ENCODE data around the gene KRTAP10-1. TPM values are rescaled to one million over a fixed set of nuclear protein-coding genes. Genes with fewer than 3 reads are reported as not detected.

KRTAP10-1 gene
- polyA plus RNA-seq, 1 donor (not counting 4 experiments of a cell fraction or from before 2014, with no cell fraction given) = not detected

DNA sequence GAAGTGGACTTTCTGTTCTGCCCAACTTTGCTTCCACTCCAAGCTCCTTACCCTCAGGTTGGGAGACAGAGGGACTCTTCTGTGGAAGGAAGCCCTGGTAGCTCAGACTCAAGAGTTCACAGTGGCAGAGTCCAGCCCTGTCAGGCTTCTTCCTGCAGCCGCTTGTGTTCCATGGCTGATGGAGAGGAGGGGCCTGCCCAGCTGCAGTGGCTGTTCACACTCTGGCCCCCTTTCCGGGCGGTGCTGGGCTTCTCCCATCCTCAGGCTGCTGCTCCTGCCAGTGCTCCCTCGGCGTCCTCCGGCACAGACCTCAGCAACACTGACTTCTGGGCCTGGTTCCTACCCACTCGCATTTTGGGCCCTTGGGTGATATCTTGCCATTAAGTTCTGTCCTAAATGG is 4.0 kb downstream of the KRTAP10-1 start:
- no peak for DNase-seq (ENCODE audit: low read depth, low spot score)
- Histone ChIP-seq H2AFZ (ENCODE audit: control insufficient read depth, low read length) (no peak overlapping the region), H3K27me3 (ENCODE audit: control insufficient read depth, extremely low read depth, insufficient read depth, low read length) (no peaks in the 10 kb centered on the region), H3K4me2 (ENCODE audit: control insufficient read depth, extremely low read depth, insufficient read depth, low read depth, low read length) (no peak overlapping the region), H3K4me3 (ENCODE audit: control insufficient read depth in 2 of 3, extremely low read depth in 1 of 3, insufficient read depth in 2 of 3, low read depth in 1 of 3, low read length in 3 of 3) (no peak overlapping the region), H3K4me1 (ENCODE audit: control insufficient read depth, extremely low read depth, insufficient read depth, low read length) (no peaks in the 10 kb centered on the region), H3K79me2 (ENCODE audit: control insufficient read depth, insufficient read depth, low read length) (no peaks in the 10 kb centered on the region), H4K20me1 (ENCODE audit: control insufficient read depth, extremely low read depth, insufficient read depth, low read length) (no peaks in the 10 kb centered on the region), H3K27ac (ENCODE audit: control insufficient read depth, insufficient read depth, low read length) (no peak overlapping the region), H3K9ac (ENCODE audit: control insufficient read depth, extremely low read depth, insufficient read depth, low read length) (no peak overlapping the region), H3K36me3 (ENCODE audit: control insufficient read depth in 2 of 2, extremely low read depth in 1 of 2, insufficient read depth in 2 of 2, low read length in 2 of 2) (no peaks in the 10 kb centered on the region), H3K9me1 (ENCODE audit: control insufficient read depth, extremely low read depth, insufficient read depth, low read length) (no peaks in the 10 kb centered on the region), H3K9me3 (ENCODE audit: control insufficient read depth, low read depth, low read length) (peaks cover 3% of the 10 kb centered on the region)
- dilution Hi-C loops (cut with MboI; ENCODE audit: extremely low pct_ligation_motif_present, low sequenced_read_pairs) = no loop called here
- no peak for FAIRE-seq
- TF ChIP-seq, protein P1, sequence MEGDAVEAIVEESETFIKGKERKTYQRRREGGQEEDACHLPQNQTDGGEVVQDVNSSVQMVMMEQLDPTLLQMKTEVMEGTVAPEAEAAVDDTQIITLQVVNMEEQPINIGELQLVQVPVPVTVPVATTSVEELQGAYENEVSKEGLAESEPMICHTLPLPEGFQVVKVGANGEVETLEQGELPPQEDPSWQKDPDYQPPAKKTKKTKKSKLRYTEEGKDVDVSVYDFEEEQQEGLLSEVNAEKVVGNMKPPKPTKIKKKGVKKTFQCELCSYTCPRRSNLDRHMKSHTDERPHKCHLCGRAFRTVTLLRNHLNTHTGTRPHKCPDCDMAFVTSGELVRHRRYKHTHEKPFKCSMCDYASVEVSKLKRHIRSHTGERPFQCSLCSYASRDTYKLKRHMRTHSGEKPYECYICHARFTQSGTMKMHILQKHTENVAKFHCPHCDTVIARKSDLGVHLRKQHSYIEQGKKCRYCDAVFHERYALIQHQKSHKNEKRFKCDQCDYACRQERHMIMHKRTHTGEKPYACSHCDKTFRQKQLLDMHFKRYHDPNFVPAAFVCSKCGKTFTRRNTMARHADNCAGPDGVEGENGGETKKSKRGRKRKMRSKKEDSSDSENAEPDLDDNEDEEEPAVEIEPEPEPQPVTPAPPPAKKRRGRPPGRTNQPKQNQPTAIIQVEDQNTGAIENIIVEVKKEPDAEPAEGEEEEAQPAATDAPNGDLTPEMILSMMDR (optimal IDR thresholded peaks at IDR 0.05 in 1 of 3, IDR thresholded peaks at IDR 0.05 in 1 of 3, conservative IDR thresholded peaks at IDR 0.05 in 1 of 3; ENCODE audit: extremely low read depth in 1 of 3, insufficient read depth in 2 of 3, low read length in 3 of 3) = no peak
- no peak for TF ChIP-seq EZH2 (IDR thresholded peaks at IDR 0.05; ENCODE audit: low read length)

DNA sequence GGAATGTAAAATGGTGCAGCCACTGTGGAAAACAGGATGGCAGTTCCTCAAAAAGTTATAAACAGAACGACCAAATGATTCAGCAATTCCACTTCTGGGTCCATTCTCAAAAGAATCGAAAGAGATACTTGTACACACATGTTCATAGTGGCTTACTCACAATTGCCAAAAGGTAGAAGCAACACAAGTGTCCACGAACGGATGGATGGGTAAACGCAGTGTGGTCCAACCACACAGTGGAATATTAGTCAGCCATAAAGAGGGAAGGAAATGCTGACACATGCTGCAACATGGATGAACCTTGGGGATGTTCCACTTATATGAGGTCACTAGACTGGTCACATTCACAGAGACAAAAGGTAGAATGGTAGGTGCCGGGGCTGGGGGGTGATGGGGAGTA is 5.3 kb downstream of the KRTAP10-1 start:
- Histone ChIP-seq H3K4me2 (ENCODE audit: control insufficient read depth, extremely low read depth, insufficient read depth, low read depth, low read length) (no peak overlapping the region), H3K9me3 (ENCODE audit: control insufficient read depth, low read depth, low read length) (peaks cover 4% of the 10 kb centered on the region), H3K27me3 (ENCODE audit: control insufficient read depth, extremely low read depth, insufficient read depth, low read length) (no peaks in the 10 kb centered on the region), H3K4me3 (ENCODE audit: control insufficient read depth in 2 of 3, extremely low read depth in 1 of 3, insufficient read depth in 2 of 3, low read depth in 1 of 3, low read length in 3 of 3) (no peak overlapping the region), H3K9me1 (ENCODE audit: control insufficient read depth, extremely low read depth, insufficient read depth, low read length) (no peaks in the 10 kb centered on the region), H3K79me2 (ENCODE audit: control insufficient read depth, insufficient read depth, low read length) (no peaks in the 10 kb centered on the region), H3K9ac (ENCODE audit: control insufficient read depth, extremely low read depth, insufficient read depth, low read length) (no peak overlapping the region), H3K36me3 (ENCODE audit: control insufficient read depth in 2 of 2, extremely low read depth in 1 of 2, insufficient read depth in 2 of 2, low read length in 2 of 2) (no peaks in the 10 kb centered on the region), H3K4me1 (ENCODE audit: control insufficient read depth, extremely low read depth, insufficient read depth, low read length) (no peaks in the 10 kb centered on the region), H3K27ac (ENCODE audit: control insufficient read depth, insufficient read depth, low read length) (no peak overlapping the region), H4K20me1 (ENCODE audit: control insufficient read depth, extremely low read depth, insufficient read depth, low read length) (no peaks in the 10 kb centered on the region), H2AFZ (ENCODE audit: control insufficient read depth, low read length) (no peak overlapping the region)
- DNase-seq (ENCODE audit: low read depth, low spot score) (no peak), FAIRE-seq (no peak)
- dilution Hi-C loops (cut with MboI; ENCODE audit: extremely low pct_ligation_motif_present, low sequenced_read_pairs) = no loop called here
- TF ChIP-seq, protein P1 (optimal IDR thresholded peaks at IDR 0.05 in 1 of 3, IDR thresholded peaks at IDR 0.05 in 1 of 3, conservative IDR thresholded peaks at IDR 0.05 in 1 of 3; ENCODE audit: extremely low read depth in 1 of 3, insufficient read depth in 2 of 3, low read length in 3 of 3) = no peak
- no peak for TF ChIP-seq EZH2 (IDR thresholded peaks at IDR 0.05; ENCODE audit: low read length)
